K562 (cell line): ENCODE results near the gene RBM20. TPM values are rescaled to one million over a fixed set of nuclear protein-coding genes. Genes with fewer than 3 reads are reported as not detected.

Source experiments
- ATF7 ChIP-seq: fragments of 450-650 bp; IDR thresholded peaks from 2 replicates; pipeline ENCODE4 v1.7.1; 2014; ENCODE audit warnings: mild to moderate bottlenecking, moderate library complexity
- BRCA1 ChIP-seq, 2 experiments: fragments of 450-650 bp in 1 of 2; sonication (generic) in 1 of 2; formaldehyde crosslinking in 1 of 2; IDR thresholded peaks; 2 replicates each; pipeline versions ENCODE4 v1.5.0 to v1.6.1; 2017 to 2020; ENCODE audit warnings: mild to moderate bottlenecking in 1 of 2, missing genetic modification reagents in 1 of 2
- COPS2 ChIP-seq: fragments of 450-650 bp; conservative IDR thresholded peaks from 2 replicates; pipeline ENCODE4 v1.6.1; 2016; ENCODE audit warnings: mild to moderate bottlenecking, moderate library complexity
- ESRRB ChIP-seq: fragments of 250-450 bp; sonication (Bioruptor Pico); IDR thresholded peaks from 2 replicates; pipeline ENCODE4 v1.5.0; 2020; ENCODE audit warnings: mild to moderate bottlenecking, moderate library complexity, borderline replicate concordance
- HBP1 ChIP-seq: fragments of 450-650 bp; formaldehyde crosslinking; IDR thresholded peaks from 2 replicates; pipeline ENCODE4 v1.4.0; 2022; ENCODE audit warnings: missing genetic modification characterization
- HMBOX1 ChIP-seq: sonication (generic); IDR thresholded peaks from 2 replicates; pipeline ENCODE4 v1.6.1; 2016
- KAT8 ChIP-seq: fragments of 450-650 bp; IDR thresholded peaks from 2 replicates; pipeline ENCODE4 v1.6.1; 2016; ENCODE audit warnings: low read depth, mild to moderate bottlenecking
- PHF21A ChIP-seq: fragments of 450-650 bp; IDR thresholded peaks from 2 replicates; pipeline ENCODE4 v1.6.1; 2017; ENCODE audit warnings: low read depth, borderline replicate concordance
- SNIP1 ChIP-seq: fragments of 450-650 bp; IDR thresholded peaks from 2 replicates; pipeline ENCODE4 v1.7.1; 2017; ENCODE audit warnings: low read depth, mild to moderate bottlenecking
- SRSF3 ChIP-seq: fragments of 200-400 bp; formaldehyde crosslinking; IDR thresholded peaks from 2 replicates; pipeline ENCODE4 v1.6.1; 2016; ENCODE audit warnings: mild to moderate bottlenecking, low read length, moderate library complexity; ENCODE audit not compliant: insufficient read depth
- TCF7 ChIP-seq: sonication (generic); IDR thresholded peaks from 2 replicates; pipeline ENCODE4 v1.6.1; 2016; ENCODE audit warnings: antibody characterized with exemption, borderline replicate concordance
- XRCC3 ChIP-seq: fragments of 450-650 bp; IDR thresholded peaks from 2 replicates; pipeline ENCODE4 v1.6.1; 2017; ENCODE audit warnings: mild to moderate bottlenecking, moderate library complexity
- ZFPM2 ChIP-seq: fragments of 250-450 bp; sonication (Bioruptor Pico); IDR thresholded peaks from 2 replicates; pipeline ENCODE4 v1.5.1; 2022; ENCODE audit warnings: mild to moderate bottlenecking
- ZNF232 ChIP-seq: sonication (generic); formaldehyde crosslinking; IDR thresholded peaks from 2 replicates; pipeline ENCODE4 v1.8.0; 2022; ENCODE audit warnings: mild to moderate bottlenecking, missing genetic modification reagents
- ZNF253 ChIP-seq: fragments of 250-450 bp; sonication (Bioruptor Pico); conservative IDR thresholded peaks from 2 replicates; pipeline ENCODE4 v1.6.1; 2021; ENCODE audit warnings: mild to moderate bottlenecking
- ZNF561 ChIP-seq: fragments of 450-650 bp; formaldehyde crosslinking; conservative IDR thresholded peaks from 2 replicates; pipeline ENCODE4 v1.4.0; 2020; ENCODE audit warnings: mild to moderate bottlenecking, moderate library complexity
- ZNF668 ChIP-seq: fragments of 250-450 bp; sonication (Bioruptor Pico); IDR thresholded peaks from 2 replicates; pipeline ENCODE4 v1.8.0; 2022; ENCODE audit warnings: mild to moderate bottlenecking, inconsistent platforms
- polyA plus RNA-seq, 8 experiments: library from polyadenylated mRNA; depleted of rRNA in 4 of 8; stranded (reverse) in 5 of 8; unstranded in 3 of 8; fragments of >200 nt; fragmentation: Nextera tagmentation in 2 of 8; fragmentation: Illumina TruSeq in 1 of 8; extraction: Ambion mirVana in 2 of 8; extraction: Trizol in 1 of 8; gene quantifications; 2 replicates each; pipeline versions ENCODE4 v1.2.1 to v1.2.3, GENCODE V29; 2011 to 2014; ENCODE audit warnings: inconsistent platforms in 1 of 8, missing spikeins in 1 of 8
- total RNA-seq, 7 experiments: library from RNA; depleted of rRNA in 6 of 7; stranded (reverse); fragments of >200 nt in 6 of 7; fragmentation: Illumina TruSeq in 2 of 7; extraction: Trizol in 2 of 7; gene quantifications; 2 replicates each; pipeline versions ENCODE4 v1.2.1 to v1.2.3, GENCODE V29; 2011 to 2021; ENCODE audit warnings: low replicate concordance in 1 of 7
- TF ChIP-seq, protein P1 (sequence below): sonication (generic); formaldehyde crosslinking; IDR thresholded peaks from 2 replicates; pipeline ENCODE4 v1.8.1; 2023; ENCODE audit warnings: mild to moderate bottlenecking, missing genetic modification reagents
- TF ChIP-seq, protein P2 (sequence below): sonication (generic); formaldehyde crosslinking; IDR thresholded peaks from 2 replicates; pipeline ENCODE4 v1.8.1; 2023; ENCODE audit warnings: mild to moderate bottlenecking, missing genetic modification reagents
- TF ChIP-seq, protein P3 (sequence below): fragments of 450-650 bp; IDR thresholded peaks from 2 replicates; pipeline ENCODE4 v1.6.1; 2017; ENCODE audit warnings: mild to moderate bottlenecking, moderate library complexity

RBM20 gene
- total and polyA plus RNA-seq, 9 of the 15 experiments (the other 6 are each of a cell fraction or from before 2014, with no cell fraction given): 0.63 to 5.7 (median 3.2) TPM

DNA sequence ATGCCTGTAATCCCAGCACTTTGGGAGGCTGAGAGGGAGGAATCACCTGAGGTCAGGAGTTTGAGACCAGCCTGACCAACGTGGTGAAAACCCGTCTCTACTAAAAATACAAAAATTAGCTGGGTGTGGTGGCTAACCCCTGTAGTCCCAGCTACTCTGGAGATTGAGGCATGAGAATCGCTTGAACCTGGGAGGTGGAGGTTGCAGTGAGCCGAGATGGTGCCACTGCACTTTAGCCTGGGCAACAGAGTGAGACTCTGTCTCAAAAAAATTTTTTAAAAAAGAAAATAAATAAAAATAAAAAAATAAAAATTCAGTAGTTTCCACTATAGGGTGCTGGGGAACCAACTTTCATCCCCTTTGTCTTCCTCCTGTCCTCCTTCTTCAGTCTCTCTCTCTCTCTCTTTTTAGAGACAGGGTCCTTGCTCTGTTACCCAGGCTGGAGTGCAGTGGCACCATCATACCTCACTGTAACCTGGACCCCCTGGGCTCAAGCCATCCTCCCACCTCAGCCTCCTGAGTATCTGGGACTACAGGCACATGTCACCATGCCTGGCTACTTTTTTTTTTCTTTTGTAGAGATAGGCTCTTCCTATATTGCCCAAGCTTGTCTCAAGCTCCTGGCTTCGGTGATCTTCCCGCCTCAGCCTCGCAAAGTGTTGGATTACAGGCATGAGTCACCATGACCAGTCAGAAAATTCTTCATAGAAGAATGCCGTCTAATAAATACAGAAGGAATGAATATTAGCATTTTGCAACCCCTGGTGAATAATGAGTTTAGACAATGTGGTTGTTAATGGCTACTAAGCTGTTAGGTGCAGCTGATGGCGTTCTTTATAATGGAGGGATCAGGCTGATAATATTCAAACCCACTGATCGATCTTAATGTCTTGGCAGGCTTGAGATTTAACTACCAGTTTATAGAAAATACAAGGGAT is 20.6 kb downstream of the RBM20 start (continued):
- TF ChIP-seq SNIP1 (no peak), COPS2 (no peak), ZFPM2 (no peak), BRCA1 (IDR thresholded peaks at IDR 0.05) (no peak), BRCA1 (CRISPR knock-in tag; IDR thresholded peaks at IDR 0.05) (no peak), ATF7 (peak; percentile 70), SRSF3 (no peak), HMBOX1 (peak; percentile 82), KAT8 (no peak), XRCC3 (no peak), PHF21A (no peak), ZNF668 (CRISPR knock-in tag) (no peak), ZNF253 (CRISPR knock-in tag) (no peak), ZNF232 (CRISPR knock-in tag) (no peak), HBP1 (CRISPR knock-in tag) (no peak), ESRRB (CRISPR knock-in tag) (no peak), TCF7 (no peak), ZNF561 (no peak)
- TF ChIP-seq, protein P1, sequence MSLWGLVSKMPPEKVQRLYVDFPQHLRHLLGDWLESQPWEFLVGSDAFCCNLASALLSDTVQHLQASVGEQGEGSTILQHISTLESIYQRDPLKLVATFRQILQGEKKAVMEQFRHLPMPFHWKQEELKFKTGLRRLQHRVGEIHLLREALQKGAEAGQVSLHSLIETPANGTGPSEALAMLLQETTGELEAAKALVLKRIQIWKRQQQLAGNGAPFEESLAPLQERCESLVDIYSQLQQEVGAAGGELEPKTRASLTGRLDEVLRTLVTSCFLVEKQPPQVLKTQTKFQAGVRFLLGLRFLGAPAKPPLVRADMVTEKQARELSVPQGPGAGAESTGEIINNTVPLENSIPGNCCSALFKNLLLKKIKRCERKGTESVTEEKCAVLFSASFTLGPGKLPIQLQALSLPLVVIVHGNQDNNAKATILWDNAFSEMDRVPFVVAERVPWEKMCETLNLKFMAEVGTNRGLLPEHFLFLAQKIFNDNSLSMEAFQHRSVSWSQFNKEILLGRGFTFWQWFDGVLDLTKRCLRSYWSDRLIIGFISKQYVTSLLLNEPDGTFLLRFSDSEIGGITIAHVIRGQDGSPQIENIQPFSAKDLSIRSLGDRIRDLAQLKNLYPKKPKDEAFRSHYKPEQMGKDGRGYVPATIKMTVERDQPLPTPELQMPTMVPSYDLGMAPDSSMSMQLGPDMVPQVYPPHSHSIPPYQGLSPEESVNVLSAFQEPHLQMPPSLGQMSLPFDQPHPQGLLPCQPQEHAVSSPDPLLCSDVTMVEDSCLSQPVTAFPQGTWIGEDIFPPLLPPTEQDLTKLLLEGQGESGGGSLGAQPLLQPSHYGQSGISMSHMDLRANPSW (CRISPR knock-in tag): no peak
- TF ChIP-seq, protein P2, sequence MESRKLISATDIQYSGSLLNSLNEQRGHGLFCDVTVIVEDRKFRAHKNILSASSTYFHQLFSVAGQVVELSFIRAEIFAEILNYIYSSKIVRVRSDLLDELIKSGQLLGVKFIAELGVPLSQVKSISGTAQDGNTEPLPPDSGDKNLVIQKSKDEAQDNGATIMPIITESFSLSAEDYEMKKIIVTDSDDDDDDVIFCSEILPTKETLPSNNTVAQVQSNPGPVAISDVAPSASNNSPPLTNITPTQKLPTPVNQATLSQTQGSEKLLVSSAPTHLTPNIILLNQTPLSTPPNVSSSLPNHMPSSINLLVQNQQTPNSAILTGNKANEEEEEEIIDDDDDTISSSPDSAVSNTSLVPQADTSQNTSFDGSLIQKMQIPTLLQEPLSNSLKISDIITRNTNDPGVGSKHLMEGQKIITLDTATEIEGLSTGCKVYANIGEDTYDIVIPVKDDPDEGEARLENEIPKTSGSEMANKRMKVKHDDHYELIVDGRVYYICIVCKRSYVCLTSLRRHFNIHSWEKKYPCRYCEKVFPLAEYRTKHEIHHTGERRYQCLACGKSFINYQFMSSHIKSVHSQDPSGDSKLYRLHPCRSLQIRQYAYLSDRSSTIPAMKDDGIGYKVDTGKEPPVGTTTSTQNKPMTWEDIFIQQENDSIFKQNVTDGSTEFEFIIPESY (CRISPR knock-in tag): no peak
- TF ChIP-seq, protein P3, sequence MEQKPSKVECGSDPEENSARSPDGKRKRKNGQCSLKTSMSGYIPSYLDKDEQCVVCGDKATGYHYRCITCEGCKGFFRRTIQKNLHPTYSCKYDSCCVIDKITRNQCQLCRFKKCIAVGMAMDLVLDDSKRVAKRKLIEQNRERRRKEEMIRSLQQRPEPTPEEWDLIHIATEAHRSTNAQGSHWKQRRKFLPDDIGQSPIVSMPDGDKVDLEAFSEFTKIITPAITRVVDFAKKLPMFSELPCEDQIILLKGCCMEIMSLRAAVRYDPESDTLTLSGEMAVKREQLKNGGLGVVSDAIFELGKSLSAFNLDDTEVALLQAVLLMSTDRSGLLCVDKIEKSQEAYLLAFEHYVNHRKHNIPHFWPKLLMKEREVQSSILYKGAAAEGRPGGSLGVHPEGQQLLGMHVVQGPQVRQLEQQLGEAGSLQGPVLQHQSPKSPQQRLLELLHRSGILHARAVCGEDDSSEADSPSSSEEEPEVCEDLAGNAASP: no peak
